ENCODE data around the gene DOCK3. TPM values are rescaled to one million over a fixed set of nuclear protein-coding genes. Genes with fewer than 3 reads are reported as not detected.
A peak's percentile ranks its signal among the peaks of the same experiment; 100 is the strongest.

Gene DOCK3, protein sequence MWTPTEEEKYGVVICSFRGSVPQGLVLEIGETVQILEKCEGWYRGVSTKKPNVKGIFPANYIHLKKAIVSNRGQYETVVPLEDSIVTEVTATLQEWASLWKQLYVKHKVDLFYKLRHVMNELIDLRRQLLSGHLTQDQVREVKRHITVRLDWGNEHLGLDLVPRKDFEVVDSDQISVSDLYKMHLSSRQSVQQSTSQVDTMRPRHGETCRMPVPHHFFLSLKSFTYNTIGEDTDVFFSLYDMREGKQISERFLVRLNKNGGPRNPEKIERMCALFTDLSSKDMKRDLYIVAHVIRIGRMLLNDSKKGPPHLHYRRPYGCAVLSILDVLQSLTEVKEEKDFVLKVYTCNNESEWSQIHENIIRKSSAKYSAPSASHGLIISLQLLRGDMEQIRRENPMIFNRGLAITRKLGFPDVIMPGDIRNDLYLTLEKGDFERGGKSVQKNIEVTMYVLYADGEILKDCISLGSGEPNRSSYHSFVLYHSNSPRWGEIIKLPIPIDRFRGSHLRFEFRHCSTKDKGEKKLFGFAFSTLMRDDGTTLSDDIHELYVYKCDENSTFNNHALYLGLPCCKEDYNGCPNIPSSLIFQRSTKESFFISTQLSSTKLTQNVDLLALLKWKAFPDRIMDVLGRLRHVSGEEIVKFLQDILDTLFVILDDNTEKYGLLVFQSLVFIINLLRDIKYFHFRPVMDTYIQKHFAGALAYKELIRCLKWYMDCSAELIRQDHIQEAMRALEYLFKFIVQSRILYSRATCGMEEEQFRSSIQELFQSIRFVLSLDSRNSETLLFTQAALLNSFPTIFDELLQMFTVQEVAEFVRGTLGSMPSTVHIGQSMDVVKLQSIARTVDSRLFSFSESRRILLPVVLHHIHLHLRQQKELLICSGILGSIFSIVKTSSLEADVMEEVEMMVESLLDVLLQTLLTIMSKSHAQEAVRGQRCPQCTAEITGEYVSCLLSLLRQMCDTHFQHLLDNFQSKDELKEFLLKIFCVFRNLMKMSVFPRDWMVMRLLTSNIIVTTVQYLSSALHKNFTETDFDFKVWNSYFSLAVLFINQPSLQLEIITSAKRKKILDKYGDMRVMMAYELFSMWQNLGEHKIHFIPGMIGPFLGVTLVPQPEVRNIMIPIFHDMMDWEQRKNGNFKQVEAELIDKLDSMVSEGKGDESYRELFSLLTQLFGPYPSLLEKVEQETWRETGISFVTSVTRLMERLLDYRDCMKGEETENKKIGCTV (N-terminal part only)
- 10 to 100 TPM in 1 of 4 donors, 1 to 10 TPM in 3; 5.5 to 10.0 (median 8.7) TPM for total RNA-seq

DNA sequence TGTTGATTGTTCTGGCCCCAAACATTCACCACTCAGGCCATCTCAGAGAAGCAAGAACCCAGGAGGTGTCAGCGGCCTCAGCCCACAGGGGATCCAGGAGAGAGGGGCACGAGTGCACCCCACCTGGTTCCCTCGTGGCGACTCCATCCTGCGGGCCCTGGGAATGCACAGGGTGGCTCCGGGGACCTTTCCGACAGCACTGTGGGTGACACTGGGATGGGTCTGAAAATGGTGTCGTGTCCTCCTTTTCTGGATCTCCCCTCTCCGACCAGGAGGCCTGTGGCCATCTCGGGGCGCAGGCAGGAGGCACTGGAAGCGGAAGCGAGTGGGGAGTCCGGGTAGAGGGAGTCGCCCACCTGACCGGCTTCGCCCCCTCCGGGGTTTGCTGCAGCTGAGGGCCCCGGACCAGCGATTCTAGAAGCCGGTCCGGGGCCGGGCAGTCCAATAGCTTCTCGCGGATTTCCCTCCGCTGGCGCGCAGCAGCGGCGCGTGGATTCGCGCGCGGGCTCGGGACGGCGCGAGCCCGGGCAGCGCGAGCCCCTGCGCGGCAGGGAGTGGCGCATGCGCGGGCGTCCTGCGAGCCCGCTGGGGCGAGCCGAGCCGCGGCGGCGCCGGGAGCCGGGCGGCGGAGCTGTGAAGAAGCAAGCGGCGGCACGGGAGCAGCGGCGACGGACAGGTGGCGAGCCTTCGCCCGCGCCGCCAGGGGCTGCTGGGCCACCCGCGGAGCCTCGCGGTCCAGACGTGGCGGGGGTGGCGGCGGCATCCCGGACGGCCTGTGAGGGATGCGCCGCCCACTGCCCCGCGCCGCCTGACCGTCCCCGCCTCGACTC, at the start of gene DOCK3:
DOCK3 (plus strand) TSS at position 579 of the 830 bp plus-strand sequence. CDS start 337 bp downstream, outside the sequence.
- H3K36me3 ChIP-seq: no peaks in the 10 kb centered on the region
- 22% methylated on average over 6 of the region's 89 CpGs; no CpG with 5 or more reads in 1 of the 2 donors for WGBS, 2 donors (ENCODE audit: low coverage in 1 of 2)
- H3K27me3 ChIP-seq: peaks cover 20% of the 10 kb centered on the region
- TF ChIP-seq POLR2A (IDR thresholded peaks at IDR 0.05) (peak in 1 of 2 donors; percentile 32), EP300 (IDR thresholded peaks at IDR 0.05) (no peak), POLR2AphosphoS5 (IDR thresholded peaks at IDR 0.05) (no peak)
- TF ChIP-seq, protein P1, sequence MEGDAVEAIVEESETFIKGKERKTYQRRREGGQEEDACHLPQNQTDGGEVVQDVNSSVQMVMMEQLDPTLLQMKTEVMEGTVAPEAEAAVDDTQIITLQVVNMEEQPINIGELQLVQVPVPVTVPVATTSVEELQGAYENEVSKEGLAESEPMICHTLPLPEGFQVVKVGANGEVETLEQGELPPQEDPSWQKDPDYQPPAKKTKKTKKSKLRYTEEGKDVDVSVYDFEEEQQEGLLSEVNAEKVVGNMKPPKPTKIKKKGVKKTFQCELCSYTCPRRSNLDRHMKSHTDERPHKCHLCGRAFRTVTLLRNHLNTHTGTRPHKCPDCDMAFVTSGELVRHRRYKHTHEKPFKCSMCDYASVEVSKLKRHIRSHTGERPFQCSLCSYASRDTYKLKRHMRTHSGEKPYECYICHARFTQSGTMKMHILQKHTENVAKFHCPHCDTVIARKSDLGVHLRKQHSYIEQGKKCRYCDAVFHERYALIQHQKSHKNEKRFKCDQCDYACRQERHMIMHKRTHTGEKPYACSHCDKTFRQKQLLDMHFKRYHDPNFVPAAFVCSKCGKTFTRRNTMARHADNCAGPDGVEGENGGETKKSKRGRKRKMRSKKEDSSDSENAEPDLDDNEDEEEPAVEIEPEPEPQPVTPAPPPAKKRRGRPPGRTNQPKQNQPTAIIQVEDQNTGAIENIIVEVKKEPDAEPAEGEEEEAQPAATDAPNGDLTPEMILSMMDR (IDR thresholded peaks at IDR 0.05): no peak
- peaks cover 0 to 30% (median 0%) of the 10 kb centered on the region in 3 donors for H3K4me1 ChIP-seq
- H3K9me3 ChIP-seq: no peaks in the 10 kb centered on the region
- H3K27ac ChIP-seq: peak within 1 kb of the TSS in 3 of 4 donors; percentile 72 to 77 (median 77)
- H3K4me3 ChIP-seq: peak within 1 kb of the TSS; percentile 47 to 58
- peak; percentile 91 for ATAC-seq

DNA sequence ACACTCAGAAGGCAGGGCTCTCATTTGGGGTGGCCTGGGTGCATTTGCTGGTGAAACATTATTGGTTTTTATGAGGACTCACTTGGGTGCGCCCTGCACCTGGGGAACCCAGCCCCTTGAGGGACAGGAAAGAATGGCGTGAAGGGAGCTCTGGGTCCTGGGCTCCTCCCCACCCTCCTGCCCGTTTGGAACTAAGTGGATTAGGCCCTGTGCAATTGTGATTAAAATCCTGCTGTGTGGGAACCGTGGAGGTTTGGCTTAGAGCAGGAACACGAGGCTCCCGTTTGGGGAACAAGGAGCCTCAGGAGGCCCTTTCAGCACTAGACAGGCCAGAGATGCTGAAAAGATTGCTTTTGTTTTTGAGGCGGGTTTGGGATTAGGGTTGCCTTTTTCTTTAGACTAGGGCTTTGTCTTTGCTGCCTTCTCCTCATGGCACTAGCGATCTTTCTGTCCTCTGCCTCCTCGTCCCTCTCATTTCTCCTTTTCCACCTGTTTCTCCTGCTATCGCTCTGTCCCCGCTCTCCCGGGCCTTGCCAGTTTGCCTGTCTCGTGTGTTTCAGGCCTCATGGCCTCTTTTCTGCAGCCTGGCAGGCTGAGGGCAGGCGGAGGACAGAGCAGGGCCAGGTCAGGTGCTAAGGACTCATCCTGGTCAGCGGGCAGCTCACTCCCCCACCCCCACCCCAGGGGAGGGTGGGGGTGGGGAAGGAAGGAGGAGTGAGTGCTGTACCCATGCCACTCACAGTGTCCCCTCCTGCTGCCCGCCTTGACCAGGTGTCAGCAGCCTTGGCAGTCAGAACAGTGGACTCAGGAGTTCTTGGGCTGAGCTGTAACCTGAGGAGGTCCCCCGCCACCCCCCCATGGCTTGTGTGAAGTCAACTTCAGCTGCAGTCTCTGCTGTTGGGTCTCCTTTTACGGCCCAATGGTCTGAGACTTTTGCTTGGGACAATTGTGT, 49.2 kb upstream of the DOCK3 start:
- Histone ChIP-seq H3K9me3 (no peaks in the 10 kb centered on the region), H3K27me3 (no peaks in the 10 kb centered on the region), H3K27ac (no peak overlapping the region), H3K4me1 (peaks cover 0 to 64% (median 0%) of the 10 kb centered on the region in 3 donors), H3K36me3 (peaks cover 0 to 15% of the 10 kb centered on the region in 2 donors), H3K4me3 (no peak overlapping the region)
- ATAC-seq: no peak
- TF ChIP-seq EP300 (IDR thresholded peaks at IDR 0.05) (no peak), POLR2A (IDR thresholded peaks at IDR 0.05) (no peak), POLR2AphosphoS5 (IDR thresholded peaks at IDR 0.05) (no peak)
- TF ChIP-seq, protein P1 (IDR thresholded peaks at IDR 0.05): no peak
- 59 to 77% methylated on average over 4 to 11 of the region's 18 CpGs for WGBS, 2 donors (ENCODE audit: low coverage in 1 of 2)

DNA sequence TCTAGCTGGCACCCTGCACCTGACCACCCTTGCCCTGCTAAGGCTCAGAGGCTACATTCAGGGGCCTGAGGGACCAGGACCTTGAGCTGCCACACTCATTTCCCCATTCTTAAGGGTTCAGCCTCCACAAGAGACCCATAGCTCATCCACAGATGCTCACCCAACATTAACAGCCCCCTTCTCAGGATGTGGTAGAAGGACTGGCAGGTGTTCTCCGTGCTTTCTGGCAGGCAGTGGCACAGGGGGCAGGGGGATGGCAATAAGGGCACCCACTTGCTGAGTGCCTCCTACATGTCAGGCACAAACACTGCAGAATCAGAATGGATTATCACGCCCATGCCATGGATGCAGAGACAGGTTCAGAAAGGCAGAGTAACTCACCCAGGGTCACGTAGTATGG, 48.3 kb upstream of the DOCK3 start:
- Histone ChIP-seq H3K9me3 (no peaks in the 10 kb centered on the region), H3K36me3 (peaks cover 0 to 15% of the 10 kb centered on the region in 2 donors), H3K4me3 (no peak overlapping the region), H3K27ac (no peak overlapping the region), H3K27me3 (no peaks in the 10 kb centered on the region), H3K4me1 (peaks cover 0 to 57% (median 0%) of the 10 kb centered on the region in 3 donors)
- ATAC-seq: no peak
- 90% methylated on average over 2 of the region's 3 CpGs; no CpG with 5 or more reads in 1 of the 2 donors for WGBS, 2 donors (ENCODE audit: low coverage in 1 of 2)
- TF ChIP-seq, protein P1 (IDR thresholded peaks at IDR 0.05): no peak
- TF ChIP-seq POLR2AphosphoS5 (IDR thresholded peaks at IDR 0.05) (no peak), EP300 (IDR thresholded peaks at IDR 0.05) (no peak), POLR2A (IDR thresholded peaks at IDR 0.05) (no peak)

Measured in gastroesophageal sphincter (tissue), 4 donors.